NCI-H2171 treated with DMSO at 0.1 percent for 48 hours (cell line): ENCODE data around the gene TH.

Experiments used
- DNase-seq: peaks from one replicate; lab custom pipeline; 2025; lab: John Stamatoyannopoulos, UW

TH gene

DNA sequence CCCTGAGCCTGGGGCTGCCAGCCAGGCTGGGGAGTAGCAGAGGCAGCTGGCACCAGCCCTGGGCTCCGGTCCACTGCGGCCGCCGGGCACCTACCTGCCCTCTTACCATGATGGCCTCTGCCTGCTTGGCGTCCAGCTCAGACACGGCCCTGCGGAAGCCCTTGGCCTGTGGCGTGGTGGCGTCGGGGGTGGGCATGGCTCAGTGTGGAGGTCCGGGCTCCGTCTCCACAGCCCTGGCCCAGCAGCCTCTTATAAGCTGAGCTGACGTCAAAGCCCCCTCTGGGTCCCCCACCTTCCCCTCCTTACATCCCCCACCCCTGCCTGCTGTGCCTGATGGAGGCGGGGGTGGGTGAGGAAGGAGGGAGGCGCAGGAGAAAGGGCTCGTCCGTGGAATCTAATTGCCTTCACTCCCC, at the start of gene TH:
TSS of gene TH (minus strand) at position 225 of the 413 bp plus-strand sequence. CDS start at position 196, 29 bp downstream.
- DNase-seq, result no peak

DNA sequence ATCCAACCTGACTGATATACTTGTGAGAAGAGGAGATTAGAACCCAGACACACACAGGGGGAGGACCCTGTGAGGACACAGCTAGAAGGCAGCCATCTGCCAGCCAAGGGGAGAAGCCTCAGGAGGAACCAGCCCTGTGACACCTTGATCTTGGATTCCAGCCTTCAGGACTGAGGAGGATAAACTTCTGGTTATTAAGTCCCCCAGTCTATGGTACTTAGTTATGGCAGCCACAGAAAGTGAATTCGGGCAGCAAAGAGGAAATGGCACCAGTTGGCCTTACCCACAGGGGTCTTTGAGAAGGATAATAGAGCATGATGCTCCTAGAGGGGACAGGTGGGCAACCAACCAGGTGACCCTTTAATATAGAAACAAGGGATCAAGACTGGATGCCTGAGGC, 49.4 kb upstream of the TH start:
- no peak for DNase-seq

DNA sequence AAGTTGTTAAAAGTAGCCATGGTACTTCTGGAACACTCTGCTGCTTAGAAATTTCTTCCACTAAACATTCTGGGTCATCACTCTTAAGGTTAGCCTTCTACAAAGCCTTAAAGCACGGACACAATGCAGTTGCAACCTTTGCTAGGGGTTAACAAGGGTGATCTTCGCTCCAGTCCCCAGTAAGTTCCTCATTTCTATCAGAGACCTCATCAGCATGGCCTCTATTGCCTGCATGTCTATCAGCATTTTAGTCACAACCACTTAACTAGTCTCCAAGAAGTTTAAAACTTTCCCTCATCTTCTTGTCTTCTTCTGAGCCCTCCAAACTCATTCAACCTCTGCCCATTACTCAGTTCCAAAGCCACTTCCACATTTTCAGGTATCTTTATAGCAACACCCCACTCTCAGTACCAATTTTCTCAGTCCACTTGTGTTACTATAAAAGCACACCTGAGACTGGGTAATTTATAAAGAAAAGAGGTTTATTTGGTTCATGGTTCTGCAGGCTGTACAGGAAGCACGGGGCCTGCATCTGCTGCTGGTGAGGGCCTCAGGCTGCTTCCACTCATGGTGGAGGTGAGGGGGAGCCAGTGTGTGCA, 48.7 kb upstream of the TH start:
- no peak for DNase-seq

DNA sequence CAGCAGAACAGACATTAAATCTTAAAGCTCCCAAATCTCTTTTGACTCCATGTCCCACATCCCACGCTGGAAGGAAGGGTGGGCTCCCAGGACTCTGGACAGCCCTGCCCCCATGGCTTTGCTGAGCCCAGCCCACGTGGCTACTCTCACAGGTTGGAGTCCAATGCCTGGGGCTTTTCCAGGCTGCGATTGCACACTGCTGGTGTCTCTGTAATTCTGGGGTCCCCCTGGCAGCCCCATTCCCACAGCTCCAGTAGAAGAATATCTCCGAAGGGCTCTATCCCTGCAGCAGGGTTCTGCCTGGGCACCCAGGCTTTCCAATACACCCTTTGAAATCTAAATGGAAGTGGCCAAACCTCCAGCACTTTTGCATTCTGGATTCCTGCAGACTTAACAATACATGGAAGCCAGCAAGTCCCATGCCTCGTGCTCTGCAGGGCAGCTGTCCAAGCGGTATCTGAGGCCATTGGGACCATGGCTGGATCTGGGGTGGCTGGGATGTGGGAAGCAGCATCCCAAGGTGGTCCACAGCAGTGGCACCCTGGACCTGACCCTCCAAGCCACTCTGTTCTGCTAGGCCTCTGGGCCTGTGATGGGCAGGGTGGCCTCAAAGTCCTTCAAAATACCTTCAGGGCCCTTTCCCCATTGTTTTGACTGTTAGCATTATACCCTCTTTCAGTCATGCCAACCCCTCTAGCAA, 47.9 kb upstream of the TH start:
- DNase-seq, result no peak

DNA sequence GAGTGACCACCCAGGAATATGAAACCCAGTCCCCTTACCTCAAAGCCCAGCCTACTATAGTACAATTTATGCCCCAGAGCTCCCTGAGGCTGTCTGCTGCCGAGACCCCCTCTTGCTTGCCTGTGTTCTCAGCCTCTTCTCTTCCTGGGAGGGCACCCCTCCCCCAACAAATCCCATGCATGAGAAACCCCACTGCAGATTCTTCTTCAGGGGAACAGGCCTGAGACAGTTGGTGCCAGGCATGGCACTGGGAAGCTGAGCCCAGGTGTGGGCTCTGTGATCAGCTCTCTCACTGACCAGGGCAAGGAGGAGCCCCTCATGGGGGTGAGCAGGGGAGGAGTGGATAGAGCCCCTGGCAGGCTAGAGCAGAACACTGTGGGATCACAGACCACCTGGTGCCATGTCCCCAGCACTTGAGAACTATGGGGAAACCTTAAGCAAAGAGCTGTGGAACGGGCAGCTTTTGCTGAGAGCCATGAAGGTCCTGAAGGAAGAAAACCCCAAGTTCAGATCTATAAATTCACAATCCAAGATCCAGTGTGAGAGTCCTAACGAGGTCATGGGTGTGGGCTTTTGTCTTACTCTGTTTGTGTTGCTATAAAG, 46.5 kb upstream of the TH start:
- no peak for DNase-seq

DNA sequence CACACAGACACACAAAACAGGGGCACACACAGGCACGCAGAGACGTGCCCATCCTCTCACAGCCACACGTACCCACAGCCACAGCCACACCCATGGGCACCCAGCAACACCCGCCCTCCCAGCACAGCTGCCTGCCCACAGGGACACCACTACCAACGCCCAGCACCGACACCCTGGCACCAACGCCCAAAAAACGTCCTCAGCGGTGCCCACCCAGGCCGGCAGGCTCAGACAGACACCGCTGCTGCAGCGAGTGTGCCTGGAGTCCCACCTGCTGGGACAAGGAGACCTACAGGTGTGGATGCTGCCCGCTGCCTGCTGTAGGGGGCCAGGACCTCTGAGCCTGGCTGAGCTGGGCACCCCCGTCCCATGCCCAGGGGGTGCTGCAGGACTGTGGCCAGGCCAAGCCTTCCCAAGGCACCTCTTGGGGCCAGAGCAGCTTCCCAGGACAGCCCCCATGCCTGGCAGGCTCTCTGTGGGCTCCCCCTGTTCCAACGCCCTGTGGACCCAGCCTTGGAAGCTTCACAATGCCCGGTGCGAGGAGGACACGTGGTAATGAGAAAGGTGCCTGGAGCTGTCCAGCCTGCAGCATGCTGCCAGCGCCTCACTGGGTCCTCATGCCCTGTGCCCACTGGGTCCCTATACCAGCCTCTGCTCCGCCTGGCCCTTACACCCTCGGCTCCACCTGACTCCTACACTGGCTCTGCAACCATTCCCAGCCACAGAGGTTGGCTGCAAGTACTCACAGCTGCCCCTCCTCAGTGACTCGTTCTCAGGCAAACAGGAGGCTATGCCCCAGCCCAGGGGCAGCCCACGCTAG, 45.8 kb upstream of the TH start:
- no peak for DNase-seq

DNA sequence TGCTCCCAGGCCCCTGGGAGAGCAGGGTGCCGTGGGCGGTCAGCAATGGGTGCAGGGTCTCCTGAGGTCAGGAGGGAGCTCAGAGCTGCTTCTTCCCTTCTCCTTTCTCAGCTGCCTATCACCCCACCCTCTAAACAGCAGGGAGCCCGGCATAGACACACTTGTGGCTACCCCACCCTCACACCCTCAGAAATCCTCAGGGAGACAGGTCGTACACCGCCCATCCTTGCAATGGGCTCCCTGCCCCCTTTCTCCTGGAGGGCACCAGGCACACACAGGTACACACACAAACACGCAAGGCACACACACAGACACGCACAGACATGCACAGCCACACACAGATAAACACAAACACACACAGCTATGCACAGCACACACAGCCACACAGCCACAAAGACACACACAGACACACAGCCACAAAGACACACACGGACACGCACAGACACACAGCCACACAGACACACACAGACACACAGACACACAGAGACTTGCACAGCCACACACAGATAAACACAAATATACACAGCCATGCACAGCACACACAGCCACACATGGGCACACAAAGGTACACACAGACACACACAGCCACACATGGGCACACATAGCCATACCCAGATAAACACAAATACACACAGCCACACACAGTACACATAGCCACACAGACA, 44.9 kb upstream of the TH start:
- no peak for DNase-seq

DNA sequence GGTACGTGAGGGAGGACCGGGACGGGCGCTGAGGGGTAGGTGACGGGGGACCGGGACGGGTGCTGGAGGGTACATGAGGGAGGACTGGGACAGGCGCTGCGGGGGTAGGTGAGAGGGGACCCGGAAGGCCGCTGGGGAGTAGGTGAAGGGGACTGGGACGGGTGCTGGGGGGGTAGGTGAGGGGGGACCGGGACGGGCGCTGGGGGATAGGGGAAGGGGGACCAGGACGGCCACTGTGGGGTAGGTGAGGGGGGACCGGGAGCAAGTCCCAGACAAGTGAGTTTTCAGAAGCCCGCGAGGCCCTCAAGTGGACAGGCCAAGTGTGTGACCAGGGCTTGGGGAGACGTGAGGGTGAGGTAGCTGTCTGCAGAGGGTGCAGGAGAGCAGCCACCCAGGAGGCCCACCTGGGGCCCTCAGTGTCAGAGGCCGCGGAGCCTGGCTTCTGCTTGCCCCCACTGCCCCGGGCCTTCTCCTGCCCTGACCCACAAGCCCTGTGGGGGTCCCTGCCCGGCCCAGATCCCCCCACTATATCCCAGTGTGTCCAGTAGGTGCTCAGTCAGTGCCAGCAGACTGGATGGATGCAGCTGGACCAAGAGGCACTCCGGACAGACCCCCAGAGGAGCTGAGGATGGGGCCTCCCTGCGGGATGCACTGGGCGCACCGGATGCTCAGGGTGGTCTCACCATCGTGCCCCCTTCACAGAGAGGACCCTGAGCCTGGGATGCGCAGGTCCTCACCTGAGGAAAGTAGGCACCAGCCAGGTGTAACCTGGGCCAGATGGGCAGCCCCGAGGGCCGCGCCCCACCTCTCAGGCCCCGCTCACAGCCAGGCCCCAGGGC, 44.2 kb upstream of the TH start:
- no peak for DNase-seq

DNA sequence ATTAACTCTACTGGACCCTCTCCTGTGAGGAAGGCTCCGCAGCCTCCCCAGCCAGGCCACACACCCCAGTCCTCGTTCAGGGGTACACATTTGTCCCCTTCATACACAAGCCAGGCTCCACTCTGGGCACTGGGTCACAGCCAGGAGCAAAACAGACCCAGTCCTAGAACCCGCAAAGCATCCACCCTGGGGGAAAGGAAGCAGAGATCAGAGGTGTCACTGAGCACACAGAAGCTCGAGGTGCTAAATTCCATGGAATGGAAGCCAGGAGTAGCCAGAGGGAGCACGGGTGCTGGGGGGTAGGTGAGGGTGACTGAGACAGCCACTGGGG, 43.6 kb upstream of the TH start:
- DNase-seq, result no peak

DNA sequence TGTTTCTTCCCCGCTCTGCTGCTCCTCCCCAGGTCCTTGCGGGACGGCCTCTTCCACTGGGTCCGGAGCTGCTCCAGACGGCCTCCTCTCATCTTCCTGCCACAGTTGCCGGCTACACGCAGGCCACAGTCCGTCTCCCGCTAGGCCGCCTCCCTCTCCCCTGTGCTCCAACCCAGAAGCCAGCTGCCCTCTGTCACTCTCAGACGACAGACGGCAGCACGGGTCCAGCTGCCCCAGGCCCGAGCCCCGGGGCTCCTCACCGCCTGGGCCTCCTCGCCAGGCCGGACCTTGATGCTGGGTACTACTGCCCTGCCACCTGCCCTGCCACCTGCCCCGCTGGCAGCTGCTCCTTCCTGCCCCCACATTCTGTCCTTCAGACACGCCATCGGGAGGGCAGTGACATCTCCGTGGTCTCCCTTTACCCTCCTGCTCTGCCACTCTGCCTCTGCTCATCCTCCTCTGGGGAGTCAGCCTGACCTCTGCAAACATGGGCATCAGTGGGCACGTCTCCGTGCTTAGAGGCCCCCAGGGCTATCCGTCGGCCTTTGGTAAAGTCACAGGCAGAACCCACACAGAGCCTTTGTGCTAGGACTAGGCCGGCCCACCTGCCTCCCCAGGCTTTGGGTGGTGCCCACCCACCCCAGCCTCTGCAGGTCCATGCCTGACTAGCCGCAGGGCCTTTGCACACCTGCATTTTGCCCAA, 43.1 kb upstream of the TH start:
- DNase-seq, result no peak

DNA sequence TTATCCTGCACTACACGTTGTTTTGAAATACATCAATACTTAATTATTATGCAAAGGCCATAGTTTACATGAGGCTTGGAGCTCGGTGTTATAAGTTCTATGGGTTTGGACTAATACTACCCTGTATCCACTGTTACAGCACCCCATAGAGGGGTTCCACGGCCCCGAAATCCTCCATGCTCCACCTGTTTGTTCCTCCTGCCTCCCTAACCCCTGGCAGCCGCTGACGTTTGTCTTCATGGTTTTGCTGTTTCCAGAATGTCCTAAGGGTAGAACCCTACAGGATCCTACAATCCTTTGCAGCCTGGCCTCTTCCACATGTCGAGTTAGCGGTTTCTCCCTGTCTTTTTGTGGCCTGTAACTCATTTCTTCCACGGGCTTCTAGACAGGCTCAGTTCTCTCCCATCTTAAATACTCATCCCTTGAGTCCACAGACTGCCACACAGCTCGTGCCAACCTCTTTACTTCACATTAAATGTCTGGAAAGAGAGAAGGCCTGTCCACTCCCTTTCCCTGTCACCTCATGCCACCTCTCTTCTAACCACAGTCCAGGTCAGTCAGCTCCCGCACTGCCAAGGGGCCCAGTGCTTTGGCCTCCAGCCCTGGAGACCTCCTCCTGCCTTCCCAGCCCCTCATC, 42.4 kb upstream of the TH start:
- no peak for DNase-seq

DNA sequence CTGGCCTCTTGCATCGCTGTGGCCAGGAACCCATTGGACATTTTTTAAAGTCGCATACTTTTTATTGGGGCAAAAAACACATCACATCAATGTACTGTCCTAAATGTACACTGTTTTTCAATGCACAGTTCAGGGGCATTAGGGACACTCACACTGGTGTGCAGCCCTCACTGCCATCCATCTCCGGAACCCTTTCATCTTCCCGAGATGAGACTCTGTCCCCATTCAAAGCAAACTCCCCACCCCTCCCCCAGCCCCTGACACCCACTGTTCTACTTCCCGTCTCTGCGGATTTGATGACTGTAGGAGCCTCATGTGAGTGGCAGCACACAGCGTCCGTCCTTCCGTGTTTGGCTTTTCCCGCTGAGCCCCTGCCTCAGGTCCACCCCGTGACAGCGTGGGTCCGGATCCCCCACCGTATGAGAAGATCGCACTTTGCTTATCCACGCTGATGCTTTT, 41.8 kb upstream of the TH start:
- DNase-seq, result no peak

DNA sequence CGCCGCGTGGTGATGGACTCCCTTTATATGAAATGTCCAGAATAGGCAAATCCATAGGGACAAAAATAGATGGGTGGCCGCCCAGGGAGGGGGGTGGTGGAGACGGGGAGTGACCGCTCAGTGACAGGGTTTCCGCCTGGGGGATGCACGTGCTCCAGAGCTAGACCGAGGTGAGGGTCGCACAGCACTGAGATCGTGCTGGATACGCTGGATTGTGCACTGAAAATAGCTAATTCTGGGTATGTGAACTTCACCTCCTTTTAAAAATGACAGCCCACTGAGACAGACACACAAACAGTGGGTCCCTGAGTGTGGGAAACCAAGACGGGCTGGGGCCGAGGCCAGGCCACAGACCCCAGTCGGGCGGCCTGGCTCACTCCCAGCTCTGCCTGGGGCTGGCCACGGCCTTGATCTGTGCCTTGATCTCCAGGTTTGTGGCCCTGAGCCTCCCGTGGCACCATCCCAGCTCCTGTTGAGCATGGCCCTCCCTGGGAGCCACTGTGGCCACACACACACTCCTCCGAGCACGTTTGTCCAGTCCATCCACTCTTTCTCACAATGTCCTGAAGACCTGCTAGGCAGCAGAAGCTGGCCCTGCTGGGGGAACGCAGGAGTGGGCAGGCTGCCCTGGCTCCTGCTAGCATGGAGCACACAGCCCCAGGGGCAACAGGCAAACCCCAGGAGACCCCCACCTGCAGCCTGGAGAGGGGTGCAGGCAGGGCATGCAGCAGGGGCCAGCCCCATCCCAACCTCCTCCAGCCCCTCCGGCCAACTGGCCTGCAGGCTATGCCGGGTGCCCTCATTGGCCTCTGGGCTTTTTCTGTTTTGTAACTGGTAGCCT, 41.0 kb upstream of the TH start:
- DNase-seq, result no peak

DNA sequence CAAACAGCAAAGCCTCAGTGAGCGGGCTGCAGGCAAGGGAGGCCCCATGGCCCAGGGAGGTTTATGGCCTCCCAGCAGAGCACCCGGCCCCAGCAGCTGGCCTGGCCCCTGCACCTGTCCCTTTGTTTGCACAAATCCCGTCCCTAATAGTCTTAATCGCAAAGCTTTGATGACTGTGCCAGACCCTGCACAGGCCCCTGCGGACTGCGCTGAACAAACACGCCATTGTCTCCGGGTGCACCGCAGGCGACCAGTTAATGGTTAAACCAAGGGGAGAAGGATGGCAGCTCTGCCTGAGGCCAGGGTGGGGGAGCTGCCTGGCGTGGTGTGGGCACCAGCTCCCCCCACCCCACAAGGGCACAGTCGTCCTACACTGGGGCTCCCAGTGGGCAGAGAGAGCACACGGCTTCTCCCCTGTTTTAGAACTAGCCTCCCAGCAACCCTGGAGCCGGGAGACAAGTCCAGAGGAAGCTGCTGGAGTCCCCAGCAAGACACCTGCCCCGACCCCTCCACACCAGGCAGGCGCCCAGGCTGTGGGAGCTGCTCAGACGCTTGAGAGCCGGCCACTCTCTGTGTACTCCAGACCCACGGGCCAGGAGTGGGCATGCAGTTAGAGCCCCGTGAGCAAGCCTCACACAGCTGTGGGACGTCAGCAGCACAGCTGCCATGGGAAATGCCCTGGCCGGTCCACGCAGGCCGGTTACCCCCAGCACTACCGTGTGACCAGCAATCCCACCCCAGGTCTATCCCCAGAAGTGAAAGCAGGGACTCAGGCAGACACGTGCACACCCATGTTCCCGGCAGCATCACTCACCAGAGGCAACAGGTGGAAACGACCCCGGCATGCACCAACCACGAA, 39.7 kb upstream of the TH start:
- DNase-seq, result no peak

DNA sequence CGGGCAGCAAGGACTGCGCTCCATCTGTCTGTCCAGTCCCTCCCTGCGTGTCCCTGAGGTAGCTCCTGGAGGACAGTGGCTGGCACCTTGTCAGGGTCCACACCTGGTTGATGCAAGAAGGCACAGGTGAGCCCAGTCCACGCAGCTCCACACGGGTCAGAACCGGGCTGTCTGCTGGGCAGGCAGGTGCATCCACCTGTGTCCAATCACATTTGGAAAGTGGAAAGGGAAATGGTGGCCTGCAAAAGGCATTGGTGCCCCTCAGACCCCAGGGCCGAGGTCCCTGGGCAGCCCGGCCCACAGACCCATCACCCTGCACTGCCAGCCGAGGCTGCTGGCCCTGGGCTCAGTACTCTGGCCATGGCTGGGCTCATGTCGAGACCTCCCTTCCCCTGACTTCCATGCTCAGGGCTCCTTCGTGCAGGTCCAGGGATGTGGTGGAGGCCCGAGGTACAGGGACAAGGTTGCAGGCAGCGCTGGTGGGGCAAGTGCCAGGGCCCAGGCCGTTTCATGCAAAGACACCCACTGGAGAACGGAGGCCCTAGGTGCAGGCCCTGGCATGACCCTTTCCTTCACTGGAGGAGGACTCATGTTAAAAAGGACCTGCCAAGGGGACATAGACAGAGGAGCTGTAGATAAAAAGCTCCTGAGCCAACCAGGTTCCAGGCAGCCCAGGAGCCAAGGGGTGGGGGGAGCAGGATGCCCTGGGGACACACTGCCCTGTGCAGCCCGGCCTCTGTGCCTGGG, 38.9 kb upstream of the TH start:
- no peak for DNase-seq

DNA sequence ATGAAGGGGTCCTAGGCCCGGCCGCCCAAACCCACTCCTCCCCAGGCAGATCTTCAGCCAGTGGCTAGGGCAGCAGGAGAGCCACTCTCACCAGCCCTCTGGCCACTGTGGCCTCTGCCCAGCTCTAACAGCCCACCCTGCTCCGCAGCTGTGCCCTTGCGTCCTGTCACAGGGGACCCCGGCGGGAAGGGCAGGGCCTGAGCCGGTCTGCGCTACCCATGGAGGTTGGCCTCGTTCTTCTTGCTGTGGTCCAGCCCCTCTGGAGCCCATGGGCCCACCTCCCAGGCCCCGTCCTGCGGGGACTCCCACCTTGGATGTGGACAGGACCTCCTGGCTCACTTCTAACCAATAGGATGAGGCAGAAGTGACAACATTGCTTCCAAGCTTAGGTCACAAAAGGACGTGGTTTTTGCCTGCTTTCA, 38.3 kb upstream of the TH start:
- DNase-seq, result no peak

DNA sequence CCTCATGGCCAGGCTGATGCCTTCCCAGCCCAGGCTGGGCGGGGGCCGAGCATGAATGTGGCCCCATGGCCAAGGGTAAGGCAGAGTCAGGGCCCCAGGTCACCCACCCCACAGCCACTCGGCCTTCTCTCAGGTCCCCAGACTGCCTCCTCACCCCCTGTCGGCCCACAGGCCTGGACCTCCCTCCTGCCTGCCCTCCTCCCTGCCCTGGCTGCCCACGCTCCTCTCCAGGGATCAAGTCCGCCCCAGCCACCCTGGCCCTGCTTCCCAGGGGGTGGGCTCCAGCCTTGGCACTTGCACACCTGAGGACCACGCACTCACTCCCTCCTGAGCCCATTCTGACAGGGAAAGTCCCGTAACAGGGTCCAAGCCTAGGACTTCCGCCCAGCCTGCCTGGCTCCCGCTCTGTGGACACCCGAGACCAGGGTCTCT, 37.8 kb upstream of the TH start:
- no peak for DNase-seq
